Stimulated activated naive B cell treated with anti-CD40 and anti-IgM and Interleukin-4, amounts not matched to agents 10 μg/mL and 1 μg/mL and 100 μg/mL, for 72 hours (primary cell): ENCODE data around the gene KCNMB3.
A peak's percentile ranks its signal among the peaks of the same experiment; 100 is the strongest.

ENCODE experiments used
- ATAC-seq, 2 donors: fragments of 150-1000 bp; cut with Tn5 transposase; replicated peaks; 2 replicates each; pipeline ENCODE4 v1.10.0; 2021; ENCODE audit warnings: moderate library complexity in 1 of 2
- DNase-seq: peaks from one replicate; pipeline ENCODE4 v3.0.0; 2021
- H3K27ac Mint-ChIP-seq: one replicate; pipeline ENCODE4 v1.8.0; 2022; ENCODE audit warnings: mild to moderate bottlenecking, mixed read lengths
- H3K27me3 Mint-ChIP-seq, 2 donors: one replicate each; pipeline ENCODE4 v1.8.0; 2022; ENCODE audit warnings: mixed read lengths in 2 of 2
- H3K36me3 Mint-ChIP-seq, 2 donors: one replicate each; pipeline ENCODE4 v1.8.0; 2022; ENCODE audit warnings: mixed read lengths in 2 of 2, mild to moderate bottlenecking in 1 of 2
- H3K4me1 Mint-ChIP-seq, 2 donors: one replicate each; pipeline ENCODE4 v1.8.0; 2022; ENCODE audit warnings: mixed read lengths in 2 of 2, mild to moderate bottlenecking in 1 of 2
- H3K4me3 Mint-ChIP-seq, 2 donors: one replicate each; pipeline ENCODE4 v1.8.0; 2022; ENCODE audit warnings: mild to moderate bottlenecking in 2 of 2, mixed read lengths in 2 of 2, moderate library complexity in 1 of 2
- H3K9me3 Mint-ChIP-seq, 2 donors: one replicate each; pipeline ENCODE4 v1.8.0; 2022; ENCODE audit warnings: mixed read lengths in 2 of 2, mild to moderate bottlenecking in 1 of 2

Gene KCNMB3

GRCh38 chr3:179196098-179196497 is 54.8 kb downstream of the KCNMB3 start:
- Mint-ChIP-seq H3K4me3 (peak overlapping the region in 1 of 2 donors; percentile 37), H3K4me1 (peaks cover 26 to 56% of the 10 kb centered on the region in 2 donors), H3K27me3 (no peaks in the 10 kb centered on the region), H3K27ac (no peak overlapping the region), H3K36me3 (peaks cover 6 to 8% of the 10 kb centered on the region in 2 donors), H3K9me3 (peaks cover 0 to 3% of the 10 kb centered on the region in 2 donors)
- ATAC-seq (peak; percentile 69 to 75), DNase-seq (no peak)

- no peaks in the 10 kb centered on the region for H3K27me3 Mint-ChIP-seq
- no peak for DNase-seq
- H3K4me1 Mint-ChIP-seq = peaks cover 29 to 61% of the 10 kb centered on the region in 2 donors
- H3K27ac Mint-ChIP-seq = no peak overlapping the region
- peaks cover 0 to 3% of the 10 kb centered on the region in 2 donors for H3K36me3 Mint-ChIP-seq
- ATAC-seq = no peak
- H3K9me3 Mint-ChIP-seq = peaks cover 0 to 3% of the 10 kb centered on the region in 2 donors
- H3K4me3 Mint-ChIP-seq = no peak overlapping the region
Measured at GRCh38 chr3:179194931-179195330, 56.0 kb downstream of the KCNMB3 start.
